HG03439 (cell line): ENCODE measurements around the gene RNF4.
"Not testable (repeated sequence)": the region's sequence is repeated elsewhere in the genome, so short reads cannot be mapped to it uniquely, and the experiment has no call there.

Source experiments
- ATAC-seq: cut with Tn5 transposase; IDR thresholded peaks from one replicate; pipeline ENCODE4 v1.9.1; 2021; ENCODE audit warnings: mild to moderate bottlenecking, moderate library complexity; ENCODE audit not compliant: unreplicated experiment

Gene RNF4

DNA sequence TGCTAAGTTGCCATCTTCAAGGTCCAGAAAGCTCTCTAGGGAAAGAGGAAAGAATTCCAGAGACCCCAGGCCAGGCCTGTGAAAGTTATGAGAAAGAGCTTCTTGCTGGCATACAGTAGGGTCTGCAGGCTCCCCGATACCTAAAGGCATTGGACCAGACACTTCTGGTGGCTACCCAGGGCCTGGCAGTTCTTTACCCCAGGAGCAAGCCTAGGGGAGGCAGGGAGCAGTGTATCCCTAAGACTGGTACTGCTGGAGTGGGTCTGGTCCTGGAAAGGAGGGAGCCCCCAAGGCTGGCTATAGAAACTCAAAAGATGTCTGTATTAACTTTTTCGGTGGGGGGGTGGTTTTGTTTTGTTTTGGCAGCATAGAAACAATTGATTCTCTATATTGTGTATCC is 47.7 kb downstream of the RNF4 start:
- ATAC-seq: no peak

DNA sequence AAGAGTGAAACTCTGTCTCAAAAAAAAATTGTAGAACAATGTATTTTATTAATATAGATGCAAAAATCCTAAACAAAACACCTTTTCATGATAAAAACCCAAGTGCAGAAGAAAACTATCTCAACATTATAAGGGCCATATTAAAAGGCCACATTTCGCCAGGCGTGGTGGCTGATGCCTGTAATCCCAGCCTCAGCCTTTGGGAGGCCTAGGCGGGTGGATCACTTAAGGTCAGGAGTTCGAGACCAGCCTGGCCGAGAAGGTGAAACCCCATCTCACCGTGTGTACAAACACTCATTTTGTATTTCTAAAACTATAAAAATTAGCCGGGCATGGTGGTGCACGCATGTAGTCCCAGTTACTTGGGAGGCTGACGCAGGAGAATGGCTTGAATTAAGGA is 57.7 kb downstream of the RNF4 start:
- ATAC-seq: no peak

DNA sequence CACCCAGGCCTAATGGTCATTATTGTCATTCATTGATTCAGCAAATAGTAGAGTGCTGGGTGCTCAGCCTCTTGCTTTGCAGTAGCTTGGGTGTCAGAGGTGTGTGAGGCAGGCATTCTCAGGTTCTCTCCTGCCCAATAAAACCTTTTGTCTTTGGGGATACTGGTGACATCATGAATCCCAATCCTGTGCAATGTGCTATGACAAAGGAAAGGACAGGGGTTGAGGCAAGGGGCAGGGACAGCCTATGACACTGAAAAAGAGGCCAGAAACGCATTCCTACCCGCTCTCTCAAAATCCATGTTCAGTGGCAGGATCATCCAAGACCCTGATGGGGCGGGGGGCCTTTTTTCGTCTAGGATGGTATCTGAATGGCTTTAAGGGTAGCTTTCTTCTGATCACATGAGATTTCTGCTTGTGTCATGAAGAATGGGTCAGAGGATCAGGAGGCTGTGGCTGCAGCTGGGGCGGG is 66.0 kb downstream of the RNF4 start:
- no peak for ATAC-seq

DNA sequence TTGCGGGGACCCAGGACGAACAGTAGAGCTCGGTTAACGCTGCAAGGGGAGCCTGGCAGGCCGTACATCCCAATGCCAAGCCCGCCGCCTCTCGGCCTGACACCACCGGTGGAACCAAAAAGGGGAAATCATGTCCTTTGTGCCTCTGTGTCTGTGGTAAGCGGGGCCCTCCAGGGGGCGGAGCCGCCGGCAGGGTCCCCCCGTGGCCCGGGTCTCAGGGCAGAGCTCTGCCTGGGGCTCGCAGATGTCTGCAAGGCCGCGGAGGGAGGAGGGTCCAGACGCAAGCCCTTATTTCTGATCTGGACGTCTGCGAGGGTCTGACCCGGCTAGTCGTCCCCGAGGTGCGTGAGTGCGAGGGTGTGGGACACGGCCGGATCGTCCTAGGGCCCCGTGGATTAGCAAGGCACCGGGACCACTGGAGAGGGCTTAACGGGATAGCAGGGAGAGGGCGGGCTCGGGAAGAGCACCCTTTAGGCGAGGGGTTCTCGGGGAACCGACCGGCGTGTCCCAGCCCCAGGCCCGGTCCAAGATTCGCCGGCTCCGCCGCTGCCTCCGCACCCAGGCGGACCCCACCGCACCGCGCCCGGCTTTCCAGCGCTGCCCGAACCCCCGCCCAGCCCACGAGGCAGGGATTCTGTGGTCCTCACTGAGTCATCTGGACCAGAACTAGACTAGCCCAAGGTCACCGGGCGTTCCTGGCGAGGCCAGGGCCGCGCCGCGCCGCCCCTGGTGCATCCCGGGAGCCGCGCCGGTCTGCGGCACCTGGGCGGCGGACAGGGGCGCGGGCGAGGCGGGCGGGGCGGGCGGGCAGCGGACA is 66.7 kb downstream of the RNF4 start:
- ATAC-seq: peak; percentile 4

DNA sequence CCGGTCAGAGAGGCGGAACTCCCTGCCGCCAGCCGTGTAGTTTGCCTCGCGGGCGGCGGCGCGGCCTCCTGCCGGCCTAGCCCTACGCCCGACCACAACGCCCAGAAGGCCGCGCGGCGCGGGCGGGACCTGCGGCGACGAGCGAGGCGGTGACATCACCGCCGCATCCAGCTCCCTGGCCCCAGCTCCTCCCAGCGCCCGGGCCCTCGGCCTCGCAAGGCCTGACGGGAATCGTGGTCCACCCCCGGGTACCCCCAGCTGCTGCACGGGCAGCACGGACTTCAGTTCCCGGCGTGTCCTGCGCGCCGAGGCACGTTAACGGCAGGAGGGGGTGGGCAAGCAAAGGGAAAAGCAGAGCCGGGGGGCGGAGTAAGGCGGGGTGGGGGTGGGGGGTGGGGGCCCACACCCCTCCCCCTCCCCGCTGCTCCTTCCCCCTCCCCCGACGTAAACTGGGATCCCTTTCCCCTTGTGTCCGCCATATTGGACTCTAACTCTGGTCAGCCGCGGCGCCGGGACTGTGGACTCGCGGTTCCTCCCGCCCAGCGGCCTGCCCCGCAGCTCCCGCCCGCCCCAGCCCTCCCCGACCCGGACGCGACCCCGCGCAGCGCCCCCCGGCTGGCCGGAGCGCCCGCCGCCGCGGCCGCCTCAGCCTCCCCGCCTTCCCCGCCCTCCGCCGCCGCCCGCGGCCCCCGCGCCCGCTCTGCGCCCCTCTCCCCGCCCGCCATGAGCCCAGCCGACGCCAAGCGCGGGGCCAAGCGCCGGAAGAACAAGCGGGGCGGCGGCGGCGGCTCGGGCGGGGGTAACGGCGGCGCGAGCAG is 67.5 kb downstream of the RNF4 start, which contains the start of gene FAM193A:
FAM193A (plus strand) TSS at position 455 of the 818 bp plus-strand sequence; CDS start at position 724, 269 bp downstream.
- peak; percentile 89 for ATAC-seq

DNA sequence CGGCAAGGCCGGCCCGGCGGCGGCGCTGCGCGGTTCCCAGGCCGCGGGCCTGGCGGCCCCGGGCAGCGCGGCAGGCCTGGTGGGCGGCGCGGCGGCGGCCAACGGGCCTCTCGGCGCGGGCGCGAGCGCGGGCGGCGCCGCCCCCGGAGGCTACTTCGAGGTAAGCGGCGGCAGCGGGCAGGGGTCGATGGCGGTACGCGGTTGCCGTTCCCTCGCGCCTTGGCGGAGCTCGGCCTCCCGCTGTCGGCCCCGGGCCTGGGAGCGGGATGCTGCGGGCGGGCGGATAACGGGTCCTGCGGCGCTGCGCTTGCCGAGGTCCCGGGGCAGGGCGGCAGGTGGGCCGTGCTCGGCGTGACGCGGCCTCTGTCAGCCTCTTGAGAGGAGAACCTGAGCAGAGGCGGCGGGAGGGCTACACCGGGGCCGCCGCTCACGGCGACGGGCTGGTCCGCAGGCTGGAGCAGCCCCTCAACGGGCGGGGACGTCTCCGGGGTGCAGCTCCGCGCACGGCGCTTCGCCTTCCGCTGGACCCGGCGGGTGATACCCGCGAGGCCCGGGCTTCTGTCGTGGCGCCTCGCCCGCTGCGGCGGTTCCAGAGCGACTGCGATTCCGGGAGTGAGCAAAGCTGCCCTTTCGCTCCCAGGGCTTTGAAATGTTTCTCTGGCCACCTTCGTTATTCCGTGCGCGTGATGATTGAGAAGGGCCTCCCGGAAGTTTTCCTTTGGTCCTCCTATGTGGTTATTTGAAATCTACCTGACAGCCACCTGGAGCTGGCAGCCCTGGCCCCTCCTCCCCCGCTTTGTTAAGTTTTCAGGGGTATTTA is 68.3 kb downstream of the RNF4 start:
- ATAC-seq: peak; percentile 25

DNA sequence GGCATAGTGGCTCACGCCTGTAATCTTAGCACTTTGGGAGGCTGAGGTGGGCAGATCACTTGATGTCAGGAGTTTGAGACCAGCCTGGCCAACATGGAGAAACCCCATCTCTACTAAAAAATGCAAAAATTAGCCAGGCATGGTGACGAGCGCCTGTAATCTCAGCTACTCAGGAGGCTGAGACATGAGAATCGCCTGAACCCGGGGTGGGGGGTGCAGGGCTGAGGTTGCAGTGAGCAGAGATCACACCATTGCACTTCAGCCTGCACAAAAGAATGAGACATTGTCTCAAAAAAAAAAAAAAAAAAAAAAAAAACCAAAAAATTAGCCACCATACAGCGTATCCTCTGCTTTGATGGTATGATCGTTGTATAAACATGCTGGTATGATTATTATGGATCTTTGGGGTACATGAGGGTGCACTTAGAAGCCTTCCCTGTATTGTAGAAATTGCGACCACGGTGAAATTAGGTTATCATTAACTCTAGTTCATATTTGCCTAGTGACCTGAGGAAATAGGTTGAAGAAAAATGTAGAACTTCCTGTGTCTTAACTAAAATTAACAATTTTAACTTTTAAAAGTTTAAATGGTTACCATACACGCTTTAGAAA is 74.8 kb downstream of the RNF4 start:
- not testable (repeated sequence) for ATAC-seq

DNA sequence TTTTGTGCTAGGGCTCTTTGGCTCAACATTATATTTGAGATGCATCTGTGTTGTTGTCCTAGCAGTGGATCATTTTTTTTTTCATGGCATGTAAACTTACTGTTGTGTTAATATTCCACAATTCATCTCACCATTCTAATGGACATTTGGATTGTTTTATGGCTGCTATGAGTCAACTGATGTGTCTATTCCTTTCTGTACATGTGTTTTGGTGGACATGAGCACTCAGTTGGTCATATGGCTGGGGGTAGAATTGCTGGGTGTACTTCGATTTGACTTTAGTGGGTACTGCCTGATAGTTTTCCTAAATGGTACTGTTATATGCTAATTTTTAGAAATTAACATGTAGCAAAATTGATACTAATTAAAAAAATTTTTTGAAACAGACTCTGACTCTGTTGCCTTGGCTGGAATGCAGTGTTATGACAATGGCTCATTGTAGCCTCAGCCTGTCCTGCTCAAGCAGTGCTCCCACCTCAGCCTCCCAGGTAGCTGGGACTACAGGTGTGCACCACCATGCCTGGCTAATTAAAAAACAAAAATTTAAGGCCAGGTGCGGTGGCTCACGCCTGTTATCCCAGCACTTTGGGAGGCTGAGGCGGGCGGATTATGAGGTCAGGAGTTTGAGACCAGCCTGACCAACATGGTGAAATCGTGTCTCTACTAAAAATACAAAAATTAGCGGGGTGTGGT is 76.6 kb downstream of the RNF4 start:
- no peak for ATAC-seq

DNA sequence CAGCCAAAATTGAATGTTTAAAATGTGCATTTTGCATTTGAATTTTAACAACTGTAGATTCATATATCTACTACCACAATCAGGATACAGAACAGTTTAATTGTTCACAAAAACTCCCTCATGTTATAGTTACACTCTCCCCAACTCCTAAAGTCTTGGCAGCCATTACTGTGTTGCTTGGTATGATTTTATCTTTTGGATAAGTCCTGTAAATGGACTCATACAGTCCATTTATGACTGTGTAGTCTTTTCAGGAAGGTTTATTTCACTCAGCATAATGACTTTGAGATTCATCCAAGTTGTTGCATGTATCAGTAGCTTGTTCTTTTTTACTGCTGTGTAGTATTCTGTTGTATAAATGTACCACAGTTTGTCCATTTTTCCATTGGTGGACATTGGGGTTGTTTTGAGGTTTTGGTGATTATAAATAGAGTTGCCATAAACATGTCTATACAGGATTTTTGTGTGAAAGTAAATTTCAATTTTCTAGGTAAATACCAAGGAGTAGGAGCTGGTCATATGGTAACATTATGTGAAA is 77.4 kb downstream of the RNF4 start:
- no peak for ATAC-seq

DNA sequence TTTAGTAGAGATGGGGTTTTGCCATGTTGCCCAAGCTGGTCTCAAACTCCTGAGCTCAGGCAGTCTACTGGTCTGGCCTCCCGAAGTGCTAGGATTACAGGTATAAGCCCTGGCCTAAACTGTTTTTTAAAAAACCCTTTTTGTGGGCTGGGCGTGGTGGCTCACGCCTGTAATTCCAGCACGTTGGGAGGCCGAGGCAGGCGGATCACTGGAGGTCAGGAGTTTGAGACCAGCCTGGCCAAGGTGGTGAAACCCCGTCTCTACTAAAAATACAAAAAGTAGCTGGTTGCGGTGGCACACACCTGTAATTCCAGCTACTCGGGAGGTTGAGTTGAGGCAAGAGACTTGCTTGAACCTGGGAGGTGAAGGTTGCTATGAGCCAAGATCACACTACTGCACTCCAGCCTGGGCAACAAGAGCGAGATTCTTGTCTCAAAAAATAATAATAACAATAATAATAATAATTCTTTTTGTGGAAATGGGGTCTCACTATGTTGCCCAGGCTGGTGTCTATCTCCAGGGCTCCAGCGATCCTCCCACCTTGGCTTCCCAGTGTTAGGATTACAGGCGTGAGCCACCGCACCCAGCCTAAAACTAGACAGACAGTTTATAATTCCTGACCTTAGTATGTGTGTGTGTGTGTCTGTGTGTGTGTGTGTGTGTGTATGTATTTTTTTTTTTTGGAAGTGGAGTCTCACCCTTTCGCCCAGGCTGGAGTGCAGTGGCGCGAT is 78.2 kb downstream of the RNF4 start:
- ATAC-seq: not testable (repeated sequence)

DNA sequence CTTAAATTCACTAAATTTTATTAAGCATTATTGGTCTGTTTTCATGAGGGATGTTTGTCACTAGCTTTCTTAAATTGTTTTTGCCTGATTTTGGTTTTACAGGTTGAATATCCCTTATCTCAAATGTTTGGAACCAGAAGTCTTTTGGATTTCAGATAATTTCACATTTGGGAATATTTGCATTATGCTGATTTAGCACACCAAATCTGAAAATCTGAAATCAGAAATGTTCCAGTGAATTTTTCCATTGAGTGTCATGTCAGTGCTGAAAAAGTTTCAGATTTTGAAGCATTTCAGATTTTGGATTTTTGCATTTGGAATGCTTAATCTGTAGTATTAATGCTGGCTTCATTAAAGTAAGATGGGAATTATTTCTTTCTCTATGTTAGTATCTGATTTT is 82.2 kb downstream of the RNF4 start:
- ATAC-seq: no peak

DNA sequence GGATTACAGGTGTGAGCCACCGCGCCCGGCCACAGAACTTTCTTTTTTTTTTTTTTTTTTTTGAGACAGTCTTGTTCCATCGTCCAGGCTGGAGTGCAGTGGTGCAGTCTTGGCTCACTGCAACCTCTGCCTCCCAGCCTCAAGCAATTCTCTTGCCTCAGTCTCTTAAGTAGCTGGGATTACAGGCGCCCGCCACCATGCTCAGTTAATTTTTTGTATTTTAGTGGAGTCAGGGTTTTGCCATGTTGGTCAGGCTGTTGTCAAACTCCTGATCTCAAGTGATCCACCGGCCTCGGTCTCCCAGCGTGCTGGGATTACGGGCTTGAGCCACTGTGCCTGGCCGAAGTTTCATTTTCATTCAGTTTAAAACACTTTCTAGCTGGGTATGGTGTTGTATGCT is 83.9 kb downstream of the RNF4 start:
- ATAC-seq: no peak

DNA sequence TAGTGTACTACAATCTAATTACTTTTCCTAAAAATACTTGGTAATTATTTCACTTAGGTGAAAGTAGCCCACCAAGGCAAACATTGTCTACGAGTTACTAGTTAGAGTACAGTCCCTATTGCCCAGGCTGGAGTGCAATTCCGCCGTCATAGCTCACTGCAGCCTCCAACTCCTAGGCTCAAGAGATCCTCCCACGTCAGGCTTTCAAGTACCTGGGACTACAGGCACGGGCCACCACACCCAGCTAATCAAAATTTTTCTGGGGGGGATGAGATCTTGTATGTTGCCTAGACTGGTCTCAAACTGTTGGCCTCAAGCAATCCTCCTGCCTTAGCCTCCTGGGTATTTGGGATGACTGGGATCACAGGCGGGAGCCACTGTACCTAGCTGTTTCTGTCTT is 89.4 kb downstream of the RNF4 start:
- ATAC-seq: no peak

DNA sequence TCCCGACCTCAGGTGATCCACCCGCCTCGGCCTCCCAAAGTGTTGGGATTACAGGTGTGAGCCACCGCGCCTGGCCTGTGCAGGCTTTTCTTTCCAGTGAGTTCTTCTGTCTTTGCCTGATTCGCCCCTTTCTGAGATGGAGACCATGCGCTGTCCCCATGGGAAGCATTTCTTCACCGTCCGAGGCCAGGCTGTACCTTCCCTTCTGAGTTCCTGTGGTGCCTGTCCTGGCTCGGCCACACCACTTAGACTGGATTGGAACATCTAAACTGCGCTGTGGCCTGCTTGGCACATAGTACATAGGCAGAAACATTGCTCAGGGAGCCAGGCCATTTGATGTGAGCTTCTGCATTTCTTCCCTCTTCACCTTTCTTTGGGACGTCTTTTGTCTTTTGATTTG is 91.3 kb downstream of the RNF4 start:
- ATAC-seq: no peak
